Keratinocyte (primary cell): Measurements from ENCODE around the gene MRPL3. TPM values are rescaled to one million over a fixed set of nuclear protein-coding genes. Genes with fewer than 3 reads are reported as not detected.

Experiments used
- DNase-seq: peaks from one replicate; pipeline ENCODE4 v3.0.0-alpha.2; 2011; ENCODE audit warnings: low read depth, missing footprints, low spot score
- FAIRE-seq: peaks from 2 replicates; lab custom pipeline; 2011; peaks lifted over from hg19 to GRCh38; lab: Jason Lieb, UNC
- H2AFZ ChIP-seq: 2 replicates; pipeline ENCODE4 v1.6.0; 2012; ENCODE audit warnings: low read length, control low read depth, inconsistent platforms; ENCODE audit not compliant: control insufficient read depth
- H3K27ac ChIP-seq: 2 replicates; pipeline ENCODE4 v1.5.1; 2011; ENCODE audit warnings: low read length; ENCODE audit not compliant: control insufficient read depth, insufficient read depth
- H3K27me3 ChIP-seq: 3 replicates; pipeline ENCODE4 v1.6.0; 2011; ENCODE audit warnings: low read length; ENCODE audit not compliant: control insufficient read depth, insufficient read depth; ENCODE audit errors: extremely low read depth
- H3K36me3 ChIP-seq, 2 experiments: 2 replicates in 1 of 2; 3 replicates in 1 of 2; pipeline ENCODE4 v1.5.1; 2011; ENCODE audit warnings: low read length in 2 of 2, mild to moderate bottlenecking in 1 of 2; ENCODE audit not compliant: control insufficient read depth in 2 of 2, insufficient read depth in 2 of 2; ENCODE audit errors: extremely low read depth in 1 of 2
- H3K4me1 ChIP-seq: 3 replicates; pipeline ENCODE4 v1.5.1; 2011; ENCODE audit warnings: low read length; ENCODE audit not compliant: control insufficient read depth, insufficient read depth; ENCODE audit errors: extremely low read depth
- H3K4me2 ChIP-seq: 3 replicates; pipeline ENCODE4 v1.6.0; 2011; ENCODE audit warnings: low read depth, low read length; ENCODE audit not compliant: control insufficient read depth, insufficient read depth; ENCODE audit errors: extremely low read depth
- H3K4me3 ChIP-seq, 3 experiments: fragments of 200-600 bp in 1 of 3; sonication (generic) in 1 of 3; 2 replicates in 2 of 3; 3 replicates in 1 of 3; pipeline ENCODE4 v1.5.1; 2011 to 2016; ENCODE audit warnings: low read length in 3 of 3, mild to moderate bottlenecking in 3 of 3, control low read depth in 2 of 3, inconsistent platforms in 1 of 3, low read depth in 1 of 3, mixed read lengths in 1 of 3, mixed run types in 1 of 3, moderate library complexity in 1 of 3; ENCODE audit not compliant: control insufficient read depth in 2 of 3, insufficient read depth in 2 of 3; ENCODE audit errors: extremely low read depth in 1 of 3
- H3K79me2 ChIP-seq: 2 replicates; pipeline ENCODE4 v1.6.0; 2012; ENCODE audit warnings: low read length; ENCODE audit not compliant: control insufficient read depth, insufficient read depth
- H3K9ac ChIP-seq: 3 replicates; pipeline ENCODE4 v1.6.0; 2011; ENCODE audit warnings: low read length; ENCODE audit not compliant: control insufficient read depth, insufficient read depth; ENCODE audit errors: extremely low read depth
- H3K9me1 ChIP-seq: 3 replicates; pipeline ENCODE4 v1.6.0; 2011; ENCODE audit warnings: low read length; ENCODE audit not compliant: control insufficient read depth, insufficient read depth; ENCODE audit errors: extremely low read depth
- H3K9me3 ChIP-seq: 2 replicates; pipeline ENCODE4 v1.5.1; 2012; ENCODE audit warnings: low read depth, low read length; ENCODE audit not compliant: control insufficient read depth
- H4K20me1 ChIP-seq: 3 replicates; pipeline ENCODE4 v1.6.0; 2011; ENCODE audit warnings: low read length; ENCODE audit not compliant: control insufficient read depth, insufficient read depth; ENCODE audit errors: extremely low read depth
- EZH2 ChIP-seq: IDR thresholded peaks from one replicate; pipeline ENCODE4 v1.6.1; 2012; ENCODE audit warnings: inconsistent platforms, mild to moderate bottlenecking, low read length, moderate library complexity
- dilution Hi-C: fragments of 300-500 bp; cut with MboI; formaldehyde crosslinking; loops from one replicate; pipeline ENCODE4 v1.7.0; 2020; ENCODE audit warnings: low sequenced_read_pairs; ENCODE audit not compliant: extremely low pct_ligation_motif_present
- polyA plus RNA-seq, 5 experiments: library from polyadenylated mRNA; depleted of rRNA in 3 of 5; stranded (reverse) in 3 of 5; stranded (forward) in 1 of 5; unstranded in 1 of 5; fragments of >200 nt; gene quantifications; 1 replicate in 1 of 5; 2 replicates in 3 of 5; 3 replicates in 1 of 5; pipeline versions ENCODE4 v1.2.1 to v1.2.3, GENCODE V29; 2011 to 2012; ENCODE audit warnings: missing spikeins in 2 of 5, low read depth in 1 of 5, low replicate concordance in 1 of 5
- TF ChIP-seq, protein P1 (sequence below), 3 experiments: IDR thresholded peaks in 1 of 3; conservative IDR thresholded peaks in 1 of 3; optimal IDR thresholded peaks in 1 of 3; 2 replicates in 2 of 3; 3 replicates in 1 of 3; pipeline versions ENCODE3 to v1.5.1; 2011; ENCODE audit warnings: low read length in 3 of 3, mild to moderate bottlenecking in 3 of 3, moderate library complexity in 2 of 3, control low read depth in 1 of 3, inconsistent platforms in 1 of 3; ENCODE audit not compliant: insufficient read depth in 2 of 3; ENCODE audit errors: extremely low read depth in 1 of 3

Gene MRPL3
- polyA plus RNA-seq, 1 donor (not counting 4 experiments of a cell fraction or from before 2014, with no cell fraction given), result 228 TPM

GRCh38 chr3:131432441-131432840 is 70.3 kb downstream of the MRPL3 start:
- Histone ChIP-seq H3K36me3 (no peaks in the 10 kb centered on the region), H3K9me1 (no peaks in the 10 kb centered on the region), H3K27me3 (no peaks in the 10 kb centered on the region), H2AFZ (no peak overlapping the region), H3K79me2 (no peaks in the 10 kb centered on the region), H3K4me3 (no peak overlapping the region), H3K27ac (no peak overlapping the region), H3K9ac (no peak overlapping the region), H3K9me3 (no peaks in the 10 kb centered on the region), H4K20me1 (no peaks in the 10 kb centered on the region), H3K4me2 (no peak overlapping the region), H3K4me1 (no peaks in the 10 kb centered on the region)
- DNase-seq (no peak), FAIRE-seq (peak; percentile 26)
- dilution Hi-C loops, result no loop called here
- TF ChIP-seq, protein P1, sequence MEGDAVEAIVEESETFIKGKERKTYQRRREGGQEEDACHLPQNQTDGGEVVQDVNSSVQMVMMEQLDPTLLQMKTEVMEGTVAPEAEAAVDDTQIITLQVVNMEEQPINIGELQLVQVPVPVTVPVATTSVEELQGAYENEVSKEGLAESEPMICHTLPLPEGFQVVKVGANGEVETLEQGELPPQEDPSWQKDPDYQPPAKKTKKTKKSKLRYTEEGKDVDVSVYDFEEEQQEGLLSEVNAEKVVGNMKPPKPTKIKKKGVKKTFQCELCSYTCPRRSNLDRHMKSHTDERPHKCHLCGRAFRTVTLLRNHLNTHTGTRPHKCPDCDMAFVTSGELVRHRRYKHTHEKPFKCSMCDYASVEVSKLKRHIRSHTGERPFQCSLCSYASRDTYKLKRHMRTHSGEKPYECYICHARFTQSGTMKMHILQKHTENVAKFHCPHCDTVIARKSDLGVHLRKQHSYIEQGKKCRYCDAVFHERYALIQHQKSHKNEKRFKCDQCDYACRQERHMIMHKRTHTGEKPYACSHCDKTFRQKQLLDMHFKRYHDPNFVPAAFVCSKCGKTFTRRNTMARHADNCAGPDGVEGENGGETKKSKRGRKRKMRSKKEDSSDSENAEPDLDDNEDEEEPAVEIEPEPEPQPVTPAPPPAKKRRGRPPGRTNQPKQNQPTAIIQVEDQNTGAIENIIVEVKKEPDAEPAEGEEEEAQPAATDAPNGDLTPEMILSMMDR (optimal IDR thresholded peaks at IDR 0.05 in 1 of 3, IDR thresholded peaks at IDR 0.05 in 1 of 3, conservative IDR thresholded peaks at IDR 0.05 in 1 of 3; ENCODE audit: extremely low read depth in 1 of 3, insufficient read depth in 2 of 3, low read length in 3 of 3), result no peak
- no peak for TF ChIP-seq EZH2

DNA sequence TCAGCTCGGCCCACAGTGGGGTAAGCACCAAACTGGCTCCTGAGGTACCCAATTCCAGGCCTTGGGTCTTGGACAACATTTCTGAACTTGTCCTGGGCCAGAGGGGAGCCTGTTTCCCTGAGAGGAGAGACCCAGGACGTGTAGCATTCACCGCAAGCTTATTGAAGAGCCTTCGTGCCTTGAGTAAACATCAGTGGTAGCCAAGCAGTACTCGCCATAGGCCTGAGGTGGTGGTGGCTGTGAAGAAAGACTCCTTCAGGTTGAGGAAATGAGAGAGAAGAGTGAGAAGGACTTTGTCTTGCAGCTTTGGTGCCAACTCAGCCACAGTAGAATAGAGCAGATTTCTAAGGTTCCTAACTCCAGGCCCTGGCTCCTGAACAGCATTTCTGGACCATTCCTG is 71.0 kb downstream of the MRPL3 start:
- Histone ChIP-seq H3K27ac (no peak overlapping the region), H3K79me2 (no peaks in the 10 kb centered on the region), H3K36me3 (no peaks in the 10 kb centered on the region), H3K9me3 (no peaks in the 10 kb centered on the region), H3K4me2 (no peak overlapping the region), H3K4me3 (no peak overlapping the region), H3K9ac (no peak overlapping the region), H3K4me1 (no peaks in the 10 kb centered on the region), H4K20me1 (no peaks in the 10 kb centered on the region), H3K9me1 (no peaks in the 10 kb centered on the region), H2AFZ (no peak overlapping the region), H3K27me3 (no peaks in the 10 kb centered on the region)
- FAIRE-seq, result no peak
- dilution Hi-C loops, result no loop called here
- TF ChIP-seq, protein P1 (optimal IDR thresholded peaks at IDR 0.05 in 1 of 3, IDR thresholded peaks at IDR 0.05 in 1 of 3, conservative IDR thresholded peaks at IDR 0.05 in 1 of 3; ENCODE audit: extremely low read depth in 1 of 3, insufficient read depth in 2 of 3, low read length in 3 of 3), result no peak
- TF ChIP-seq EZH2, result no peak
- no peak for DNase-seq
